Spinal cord (tissue), 10 donors: ENCODE results near the gene TRABD2B. TPM values are rescaled to one million over a fixed set of nuclear protein-coding genes. Genes with fewer than 3 reads are reported as not detected.

ENCODE experiments used
- DNase-seq, 6 donors: peaks; one replicate each; pipeline versions ENCODE4 v3.0.0 to v3.0.0-alpha.2; 2013 to 2015; ENCODE audit warnings: low spot score in 6 of 6, low read depth in 4 of 6
- H3K27ac ChIP-seq: one replicate; pipeline ENCODE4 v1.5.1; 2013; ENCODE audit warnings: low read depth, low read length, control low read depth
- H3K27me3 ChIP-seq: one replicate; pipeline ENCODE4 v1.6.1; 2013; ENCODE audit warnings: low read length; ENCODE audit not compliant: control insufficient read depth, insufficient read depth
- H3K36me3 ChIP-seq: one replicate; pipeline ENCODE4 v1.6.1; 2013; ENCODE audit warnings: low read length; ENCODE audit not compliant: control insufficient read depth, insufficient read depth
- H3K4me1 ChIP-seq: one replicate; pipeline ENCODE4 v1.6.1; 2013; ENCODE audit warnings: low read length; ENCODE audit not compliant: control insufficient read depth, insufficient read depth
- H3K4me3 ChIP-seq: one replicate; pipeline ENCODE4 v1.5.1; 2013; ENCODE audit warnings: low read depth, low read length, control low read depth
- H3K9me3 ChIP-seq: one replicate; pipeline ENCODE4 v1.6.1; 2013; ENCODE audit warnings: low read length; ENCODE audit not compliant: control insufficient read depth, insufficient read depth
- WGBS: methylation state at CpG from one replicate; pipeline ENCODE4 v1.1.5; 2013; ENCODE audit warnings: missing lambda C conversion rate; ENCODE audit not compliant: insufficient coverage; 5-methylcytosine and 5-hydroxymethylcytosine counted together
- polyA plus RNA-seq, 2 donors: library from polyadenylated mRNA; unstranded; fragments of 120-200 nt; gene quantifications; one replicate each; pipeline ENCODE4 v1.2.1, GENCODE V29; 2013; ENCODE audit not compliant: insufficient read length in 2 of 2
- total RNA-seq, 2 donors: library from RNA; depleted of rRNA in 1 of 2; stranded (reverse); fragments of 120-200 nt in 1 of 2; fragments of >200 nt in 1 of 2; gene quantifications; one replicate each; pipeline versions ENCODE4 v1.2.3 to v1.2.4, GENCODE V29; 2013 to 2014
- donor health status: healthy.

Gene TRABD2B
- total and polyA plus RNA-seq, 4 donors = 0.89 to 3.1 (median 1.6) TPM

DNA sequence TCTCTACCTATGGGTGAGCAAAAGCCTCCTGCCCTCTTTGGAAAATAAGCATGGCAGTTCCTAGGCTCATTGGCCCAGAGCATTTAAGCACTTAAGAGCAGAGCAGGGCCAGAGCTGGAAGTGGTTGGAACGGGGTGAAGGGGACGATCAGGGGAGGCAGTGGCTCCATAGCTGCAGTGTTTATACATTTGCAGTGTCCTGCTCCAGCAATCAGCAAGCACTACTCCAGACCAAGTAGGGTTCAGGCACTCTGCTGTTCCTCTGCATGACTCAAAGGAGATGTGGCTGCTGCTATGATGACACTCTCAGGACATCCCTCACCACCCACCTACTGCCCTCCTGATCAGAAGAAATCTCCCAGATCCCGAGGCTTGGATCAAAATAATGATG, 55.0 kb downstream of the TRABD2B start:
- H3K4me3 ChIP-seq = no peak overlapping the region
- no peak overlapping the region for H3K27ac ChIP-seq
- H3K9me3 ChIP-seq = no peaks in the 10 kb centered on the region
- H3K36me3 ChIP-seq = no peaks in the 10 kb centered on the region
- no peak for DNase-seq
- WGBS = 73% methylated on average over 2 of the region's 3 CpGs
- no peaks in the 10 kb centered on the region for H3K27me3 ChIP-seq
- peaks cover 7% of the 10 kb centered on the region for H3K4me1 ChIP-seq

DNA sequence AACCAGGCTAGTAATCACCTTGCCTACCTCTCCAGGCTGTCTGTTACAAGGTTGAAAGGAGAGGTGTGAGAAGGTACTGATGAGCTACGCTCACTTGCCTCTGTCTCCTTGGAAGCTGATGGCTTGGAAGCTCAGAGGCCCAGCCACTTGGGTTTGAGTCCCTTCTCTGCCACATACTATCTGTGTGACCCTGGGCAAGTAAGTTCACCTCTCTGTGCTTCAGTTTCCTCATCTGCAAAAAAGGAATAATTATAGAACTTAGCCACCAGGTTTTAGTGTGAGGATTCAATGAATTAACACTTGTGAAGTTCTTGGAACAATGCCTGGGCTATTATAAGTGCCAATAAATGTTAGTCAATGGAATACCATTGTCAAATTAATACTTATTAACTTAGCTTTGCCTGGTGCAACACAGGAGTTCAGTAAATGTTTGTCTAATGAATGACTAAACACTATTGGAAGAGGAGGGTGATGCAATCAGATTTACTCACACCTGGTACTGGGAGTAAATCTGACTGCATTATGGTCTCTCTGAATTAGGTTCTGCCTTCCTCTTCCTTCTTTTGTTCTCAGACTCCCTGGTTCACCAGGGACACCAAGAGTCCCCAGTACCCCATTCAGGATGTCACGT, 55.5 kb downstream of the TRABD2B start:
- H3K4me3 ChIP-seq = no peak overlapping the region
- peaks cover 7% of the 10 kb centered on the region for H3K4me1 ChIP-seq
- no peak overlapping the region for H3K27ac ChIP-seq
- H3K27me3 ChIP-seq = no peaks in the 10 kb centered on the region
- H3K36me3 ChIP-seq = no peaks in the 10 kb centered on the region
- H3K9me3 ChIP-seq = no peaks in the 10 kb centered on the region
- DNase-seq = no peak
- 94% methylated on average over 2 of the region's 2 CpGs for WGBS

DNA sequence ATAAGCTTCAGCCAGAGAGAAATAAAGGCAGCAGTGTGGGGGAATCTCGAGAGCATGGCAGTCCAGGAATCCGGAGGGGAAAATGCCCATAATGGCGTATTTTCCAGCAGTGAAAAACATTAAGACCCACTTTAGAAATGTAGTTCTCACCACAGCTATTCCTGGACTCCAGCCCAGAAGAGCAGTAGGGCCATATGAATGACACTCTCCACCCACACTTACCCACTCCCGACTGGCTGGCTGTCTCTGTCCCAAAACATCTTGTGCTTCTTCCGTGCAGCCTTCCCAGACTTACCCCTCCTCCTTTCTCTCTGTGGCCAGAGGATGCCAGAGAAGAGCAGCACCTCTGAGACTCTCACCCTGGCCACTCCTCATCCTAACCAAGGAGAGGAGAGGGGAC, 56.4 kb downstream of the TRABD2B start:
- DNase-seq = no peak
- H3K4me1 ChIP-seq = peaks cover 7% of the 10 kb centered on the region
- H3K27me3 ChIP-seq = no peaks in the 10 kb centered on the region
- H3K36me3 ChIP-seq = no peaks in the 10 kb centered on the region
- H3K4me3 ChIP-seq = no peak overlapping the region
- H3K27ac ChIP-seq = no peak overlapping the region
- no peaks in the 10 kb centered on the region for H3K9me3 ChIP-seq
- WGBS = 43% methylated on average over 5 of the region's 5 CpGs

DNA sequence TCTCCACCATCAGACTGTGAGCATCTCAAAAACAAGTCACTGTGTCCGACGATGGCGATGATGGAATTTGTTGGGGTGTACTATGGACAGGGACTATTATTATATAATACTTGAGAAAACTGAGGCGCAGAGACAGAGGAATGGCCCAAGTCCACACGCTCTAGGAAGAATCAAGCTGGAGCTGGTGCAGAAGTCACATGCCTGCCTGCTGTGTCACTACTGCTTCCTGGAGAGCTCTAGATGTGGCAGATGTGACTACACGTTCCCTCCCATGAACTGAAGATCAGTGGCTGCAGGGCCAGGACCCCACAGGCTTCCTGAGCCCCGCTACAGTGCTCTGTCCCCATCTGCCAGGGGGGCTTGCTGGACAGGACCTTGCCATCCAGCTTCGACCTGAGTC, 56.9 kb downstream of the TRABD2B start:
- WGBS = 81% methylated on average over 3 of the region's 8 CpGs
- H3K27ac ChIP-seq = no peak overlapping the region
- no peaks in the 10 kb centered on the region for H3K27me3 ChIP-seq
- DNase-seq = no peak
- H3K4me1 ChIP-seq = peaks cover 7% of the 10 kb centered on the region
- H3K36me3 ChIP-seq = no peaks in the 10 kb centered on the region
- H3K9me3 ChIP-seq = no peaks in the 10 kb centered on the region
- H3K4me3 ChIP-seq = no peak overlapping the region

DNA sequence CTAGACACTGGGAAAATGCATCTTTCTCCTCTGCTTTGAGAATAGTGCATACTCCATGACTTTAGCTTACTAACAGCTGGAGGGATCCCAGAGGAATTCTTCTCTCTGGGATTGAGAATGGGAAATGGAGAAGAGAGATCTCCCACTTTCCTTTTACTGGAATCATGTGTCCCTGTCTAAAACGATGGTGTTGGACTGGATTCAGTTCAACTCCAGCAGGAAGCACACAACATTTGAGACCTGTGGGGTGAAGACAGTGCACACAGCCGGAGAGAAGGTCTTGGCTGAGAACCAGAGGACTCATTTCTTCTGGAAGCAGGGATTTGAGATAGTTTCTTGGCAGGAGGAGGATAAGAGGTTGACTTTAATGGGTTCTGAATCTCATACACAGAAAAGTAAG, 58.7 kb downstream of the TRABD2B start:
- 7% methylated on average over 2 of the region's 2 CpGs for WGBS
- Histone ChIP-seq H3K36me3 (no peaks in the 10 kb centered on the region), H3K4me3 (no peak overlapping the region), H3K27ac (no peak overlapping the region), H3K4me1 (peaks cover 12% of the 10 kb centered on the region), H3K9me3 (no peaks in the 10 kb centered on the region), H3K27me3 (no peaks in the 10 kb centered on the region)
- DNase-seq = peak in 1 of 6 donors; percentile 60

DNA sequence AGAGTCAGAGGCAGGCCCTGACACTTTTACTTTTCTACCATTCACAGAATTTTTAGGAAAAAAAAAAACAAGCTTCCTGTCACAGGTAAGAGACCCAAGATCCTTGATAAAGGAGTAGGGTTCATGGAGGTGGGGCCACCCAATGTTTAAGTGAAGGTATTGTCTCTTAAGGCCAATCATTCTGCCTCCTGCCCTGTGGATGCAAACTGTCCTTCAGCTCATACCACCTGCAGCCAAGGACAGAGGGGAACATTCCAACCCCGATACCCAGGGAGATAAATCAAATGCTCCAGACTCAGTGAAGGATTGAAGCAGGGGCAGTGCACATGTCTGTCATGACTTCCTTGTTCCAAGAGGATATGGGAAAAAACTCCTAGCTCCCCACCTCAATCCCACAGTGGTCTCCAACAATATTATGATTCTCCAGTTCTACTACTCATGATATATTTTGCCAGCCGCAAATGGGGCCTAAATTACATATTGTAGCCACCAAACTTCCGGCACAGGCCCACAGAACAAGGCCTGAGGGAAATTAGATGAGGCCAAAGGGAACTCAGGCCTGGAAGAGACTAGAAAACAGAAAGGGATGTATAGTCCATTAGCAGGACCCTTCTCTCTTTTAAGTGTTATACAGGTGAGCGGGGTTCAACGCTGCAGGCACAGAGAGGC, 59.5 kb downstream of the TRABD2B start:
- Histone ChIP-seq H3K27ac (no peak overlapping the region), H3K4me3 (no peak overlapping the region), H3K4me1 (peaks cover 12% of the 10 kb centered on the region), H3K27me3 (no peaks in the 10 kb centered on the region), H3K36me3 (no peaks in the 10 kb centered on the region), H3K9me3 (no peaks in the 10 kb centered on the region)
- WGBS = 90% methylated on average over 3 of the region's 5 CpGs
- no peak for DNase-seq

DNA sequence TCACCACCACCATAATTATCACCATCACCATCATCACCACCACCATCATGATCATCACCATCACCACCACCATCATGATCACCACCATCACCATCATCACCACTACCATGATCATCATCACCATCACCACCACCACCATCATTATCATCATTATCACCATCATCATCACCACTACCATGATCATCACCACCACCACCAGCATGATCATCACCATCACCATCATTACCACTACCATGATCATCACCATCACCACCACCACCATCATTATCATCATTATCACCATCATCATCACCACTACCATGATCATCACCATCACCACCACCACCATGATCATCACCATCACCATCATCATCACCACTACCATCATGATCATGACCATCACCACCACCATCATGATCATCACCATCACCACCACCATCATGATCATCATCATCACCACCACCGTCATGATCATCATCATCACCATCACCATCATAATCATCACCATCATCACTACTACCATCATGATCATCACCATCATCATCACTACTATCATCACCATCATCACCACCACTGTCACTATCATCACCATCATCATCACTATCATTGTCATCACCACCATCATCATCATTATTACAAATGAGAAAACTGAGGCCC, 60.2 kb downstream of the TRABD2B start:
- H3K36me3 ChIP-seq = no peaks in the 10 kb centered on the region
- no peak overlapping the region for H3K4me3 ChIP-seq
- H3K27ac ChIP-seq = no peak overlapping the region
- H3K4me1 ChIP-seq = peaks cover 12% of the 10 kb centered on the region
- H3K9me3 ChIP-seq = no peaks in the 10 kb centered on the region
- no peak for DNase-seq
- 100% methylated on average over 1 of the region's 1 CpG for WGBS
- H3K27me3 ChIP-seq = no peaks in the 10 kb centered on the region

DNA sequence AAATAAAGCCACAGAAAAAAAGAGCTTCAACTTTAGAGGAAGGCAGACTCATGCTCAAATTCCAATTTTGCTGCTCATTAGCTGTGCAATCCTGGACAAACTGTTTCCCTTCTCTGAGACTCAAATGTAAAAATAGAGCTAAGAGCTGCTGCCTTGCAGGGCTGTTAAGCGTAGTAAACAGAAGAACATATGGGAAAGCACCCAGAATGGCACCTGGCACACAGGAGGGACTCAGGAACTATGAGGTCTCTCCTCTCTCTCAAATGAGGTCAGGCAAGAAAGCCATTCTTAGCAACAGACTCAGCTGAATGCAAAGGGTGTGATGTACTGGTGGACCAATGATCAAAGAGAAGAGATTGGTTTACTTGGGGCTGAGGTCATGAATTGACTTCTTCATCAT, 61.3 kb downstream of the TRABD2B start:
- no peaks in the 10 kb centered on the region for H3K36me3 ChIP-seq
- DNase-seq = no peak
- H3K4me3 ChIP-seq = no peak overlapping the region
- H3K27ac ChIP-seq = no peak overlapping the region
- no peaks in the 10 kb centered on the region for H3K27me3 ChIP-seq
- peaks cover 11% of the 10 kb centered on the region for H3K4me1 ChIP-seq
- 0% methylated on average over 1 of the region's 1 CpG for WGBS
- H3K9me3 ChIP-seq = no peaks in the 10 kb centered on the region

DNA sequence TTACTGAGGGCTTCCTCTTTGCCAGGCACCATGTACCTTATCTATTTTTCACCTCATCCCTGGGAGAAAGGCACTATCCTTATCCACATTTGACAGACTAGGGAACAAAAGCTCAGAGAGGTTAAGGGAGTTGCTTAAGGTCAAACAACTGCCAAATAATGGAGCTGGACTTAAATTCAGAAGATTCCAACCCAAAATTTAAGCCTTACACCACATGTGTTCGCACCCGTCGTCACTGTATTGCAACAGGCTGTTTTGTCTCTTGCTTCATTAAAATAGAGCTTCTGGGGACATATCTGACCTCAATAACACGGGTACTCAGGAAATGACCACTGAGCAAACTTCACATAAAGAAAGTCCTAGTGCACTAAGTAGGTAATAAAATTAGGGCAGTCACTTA, 62.0 kb downstream of the TRABD2B start:
- Histone ChIP-seq H3K27ac (no peak overlapping the region), H3K27me3 (no peaks in the 10 kb centered on the region), H3K4me3 (no peak overlapping the region), H3K9me3 (no peaks in the 10 kb centered on the region), H3K4me1 (peaks cover 8% of the 10 kb centered on the region), H3K36me3 (no peaks in the 10 kb centered on the region)
- WGBS = 57% methylated on average over 3 of the region's 4 CpGs
- no peak for DNase-seq
